Psoas muscle (tissue), 8 donors: ENCODE results near the gene ENPEP. TPM values are rescaled to one million over a fixed set of nuclear protein-coding genes. Genes with fewer than 3 reads are reported as not detected.

Experiments
- ATAC-seq, 4 donors: fragments of 200-7000 bp; cut with Tn5 transposase; one replicate each; pipeline ENCODE4 v1.9.1; 2020; ENCODE audit warnings: moderate library complexity in 3 of 4, mild to moderate bottlenecking in 2 of 4
- DNase-seq, 2 donors: peaks; one replicate each; pipeline ENCODE4 v3.0.0-alpha.2; 2020
- H3K27ac ChIP-seq: fragments of 200-600 bp; one replicate; pipeline ENCODE4 v1.8.0; 2022
- H3K27me3 ChIP-seq, 3 donors: fragments of 200-600 bp in 1 of 3; one replicate each; pipeline versions ENCODE4 v1.6.1 to v1.8.0; 2013 to 2022; ENCODE audit warnings: low read length in 2 of 3, mild to moderate bottlenecking in 2 of 3, moderate library complexity in 1 of 3; ENCODE audit not compliant: insufficient read depth in 3 of 3
- H3K36me3 ChIP-seq, 2 donors: fragments of 200-600 bp in 1 of 2; one replicate each; pipeline versions ENCODE4 v1.6.1 to v1.8.0; 2013 to 2022; ENCODE audit warnings: low read depth in 1 of 2, mild to moderate bottlenecking in 1 of 2, moderate library complexity in 1 of 2; ENCODE audit not compliant: insufficient read depth in 1 of 2
- H3K4me1 ChIP-seq: fragments of 200-600 bp; one replicate; pipeline ENCODE4 v1.8.0; 2022
- H3K4me3 ChIP-seq: fragments of 200-600 bp; one replicate; pipeline ENCODE4 v1.8.0; 2022; ENCODE audit warnings: mild to moderate bottlenecking
- H3K9me3 ChIP-seq: fragments of 200-600 bp; one replicate; pipeline ENCODE4 v1.8.0; 2022
- CTCF ChIP-seq: fragments of 200-600 bp; IDR thresholded peaks from one replicate; pipeline ENCODE4 v1.8.0; 2022; ENCODE audit warnings: antibody characterized with exemption
- WGBS, 3 donors: extraction: QIAGEN DNeasy Blood & Tissue Kit; methylation state at CpG; one replicate each; pipeline versions ENCODE4 v1.1.6 to v1.1.7; 2013; 5-methylcytosine and 5-hydroxymethylcytosine counted together
- intact Hi-C, 2 donors: fragments of 100-400 bp; cut with DNase I; formaldehyde crosslinking; loops; one replicate each; pipeline versions ENCODE4 v1.11.0 to v1.14.2; 2022
- polyA plus RNA-seq, 3 donors: library from polyadenylated mRNA; stranded (reverse); fragments of 200-250 nt; gene quantifications; one replicate each; pipeline ENCODE4 v1.2.3, GENCODE V29; 2013
- total RNA-seq, 4 donors: library from RNA; stranded (reverse); fragmentation: NEBNext Ultra II Directional in 2 of 4; extraction: Animal tissue kit (Norgen Biotek cat#: 25700) in 2 of 4; gene quantifications; one replicate each; pipeline versions ENCODE4 v1.2.1 to v1.2.4, GENCODE V29; 2021 to 2023
- donor health status: healthy with polysubstance abuse.
- donor health status: DM: no; HTN: no; CAD: no; lungs with moderate emphysema.
- donor health status: Bipolar disorder and iron deficiency.
- donor health status: healthy.
- donor health status: DM: yes; HTN: yes; CAD: no.
- donor health status: DM: no; HTN: no; CAD: no.
- donor health status: DM: no; HTN: no; CAD: no.
- donor health status: DM: yes; HTN: yes; CAD: no.

ENPEP gene
- total and polyA plus RNA-seq, 7 donors = 0.75 to 4.3 (median 1.4) TPM

DNA sequence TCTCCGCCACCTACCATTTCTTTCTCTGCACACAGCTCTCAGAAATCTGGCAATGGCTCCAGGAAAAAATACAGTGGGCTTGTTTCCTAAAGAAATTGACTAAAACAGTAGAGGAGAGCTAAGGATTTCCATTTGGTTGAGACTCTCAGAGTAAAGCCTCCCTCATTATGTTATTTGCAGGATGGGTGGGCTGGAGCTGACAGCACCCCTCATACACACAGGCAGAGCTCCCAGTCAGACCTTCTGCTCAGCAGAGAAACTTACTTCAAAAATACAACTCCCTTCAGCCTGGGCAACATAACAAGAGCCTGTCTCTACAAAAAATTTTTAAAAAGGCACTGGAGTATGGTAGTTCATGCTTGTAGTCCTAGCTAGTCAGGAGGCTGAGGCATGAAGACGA, 44.9 kb downstream of the ENPEP start:
- no peak for ATAC-seq
- no peaks in the 10 kb centered on the region for H3K27me3 ChIP-seq
- intact Hi-C loops = no loop called here
- H3K4me1 ChIP-seq = no peaks in the 10 kb centered on the region
- WGBS, 3 donors = 87 to 95% (median 93%) methylated on average over 2 of the region's 2 CpGs
- no peak overlapping the region for H3K4me3 ChIP-seq
- H3K36me3 ChIP-seq = no peaks in the 10 kb centered on the region
- no peak overlapping the region for H3K27ac ChIP-seq
- no peaks in the 10 kb centered on the region for H3K9me3 ChIP-seq
- no peak for DNase-seq
- TF ChIP-seq CTCF = no peak

DNA sequence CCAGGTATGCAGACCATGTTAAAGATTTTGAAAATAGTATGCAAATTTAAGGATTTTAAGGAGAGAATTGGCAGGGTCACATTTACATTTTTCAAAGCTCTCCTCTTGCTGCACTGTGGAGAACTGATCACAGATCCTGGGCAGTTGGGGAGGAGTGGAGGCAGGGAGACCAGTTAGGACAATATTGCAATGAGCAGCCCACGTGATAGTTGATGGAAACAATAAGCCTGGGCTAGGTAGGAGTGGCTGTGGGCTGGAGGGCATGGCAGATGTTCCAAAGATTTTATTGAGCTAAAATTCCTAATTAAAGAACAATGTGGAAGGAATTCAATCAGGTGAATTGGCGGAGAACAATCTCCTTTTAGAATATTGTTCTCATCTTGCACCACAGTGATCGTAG, 50.6 kb downstream of the ENPEP start:
- H3K36me3 ChIP-seq = no peaks in the 10 kb centered on the region
- H3K4me1 ChIP-seq = no peaks in the 10 kb centered on the region
- H3K9me3 ChIP-seq = no peaks in the 10 kb centered on the region
- 89 to 96% (median 96%) methylated on average over 3 of the region's 3 CpGs for WGBS, 3 donors
- no peak overlapping the region for H3K27ac ChIP-seq
- intact Hi-C loops = no loop called here
- ATAC-seq (no peak), DNase-seq (no peak)
- no peak overlapping the region for H3K4me3 ChIP-seq
- no peaks in the 10 kb centered on the region for H3K27me3 ChIP-seq
- TF ChIP-seq CTCF = no peak

DNA sequence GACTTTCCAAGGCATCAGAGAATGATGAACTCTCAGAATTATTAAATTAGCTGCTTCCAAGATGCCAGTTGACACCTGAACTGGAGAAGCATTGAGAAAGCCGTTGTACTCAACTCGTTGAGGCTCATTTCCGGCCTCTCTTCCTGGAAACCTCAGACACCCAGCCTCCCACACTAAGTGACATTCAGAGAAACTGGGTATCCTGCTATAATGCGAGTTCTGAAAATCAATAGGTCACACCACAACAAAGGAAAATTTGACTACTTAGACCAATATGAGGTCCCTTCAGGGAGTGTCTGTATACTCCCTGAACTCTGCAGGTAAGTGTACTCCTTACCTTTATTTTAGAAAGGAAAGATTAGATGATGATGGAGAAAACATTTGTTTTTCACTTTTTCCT, 51.2 kb downstream of the ENPEP start:
- ATAC-seq (no peak), DNase-seq (no peak)
- H3K27me3 ChIP-seq = no peaks in the 10 kb centered on the region
- no peak overlapping the region for H3K4me3 ChIP-seq
- H3K27ac ChIP-seq = no peak overlapping the region
- 72 to 82% (median 82%) methylated on average over 4 of the region's 4 CpGs for WGBS, 3 donors
- TF ChIP-seq CTCF = no peak
- intact Hi-C loops = no loop called here
- no peaks in the 10 kb centered on the region for H3K36me3 ChIP-seq
- no peaks in the 10 kb centered on the region for H3K9me3 ChIP-seq
- no peaks in the 10 kb centered on the region for H3K4me1 ChIP-seq

DNA sequence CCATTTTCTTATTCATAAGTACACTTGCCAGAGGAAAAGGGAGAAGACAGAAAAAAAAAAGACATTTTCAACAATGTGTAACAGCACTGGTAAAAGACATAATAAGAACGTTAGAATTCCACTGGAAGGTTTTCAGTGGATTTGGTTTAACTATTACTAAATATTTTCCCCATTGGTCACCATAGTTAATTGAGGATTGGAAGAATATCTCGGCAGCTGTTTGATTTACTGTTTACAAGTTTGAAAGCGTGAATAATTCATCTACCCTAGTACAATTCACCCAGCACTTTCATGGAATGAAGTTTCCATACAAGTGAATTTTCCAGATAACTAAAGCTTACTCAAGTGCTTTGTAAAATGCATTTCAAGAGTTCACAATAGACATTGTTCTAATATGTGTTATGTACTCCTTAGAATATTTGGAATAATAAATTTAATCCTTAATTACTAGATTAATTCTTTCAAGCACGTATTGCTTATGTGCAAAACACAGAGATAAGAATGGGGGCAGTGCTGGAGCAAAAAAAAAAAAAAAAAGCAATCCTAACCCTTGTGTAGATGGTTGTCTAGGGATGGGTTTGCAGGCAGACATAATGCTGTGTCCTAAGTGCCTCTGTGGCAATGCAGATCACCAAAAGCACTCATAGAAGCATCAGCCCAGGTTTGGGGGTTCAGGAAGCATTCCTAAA, 57.1 kb downstream of the ENPEP start:
- no peak for TF ChIP-seq CTCF
- peak overlapping the region; percentile 82 for H3K27ac ChIP-seq

GRCh38 chr4:110533590-110533910, 57.6 kb downstream of the ENPEP start:
- peak; percentile 50 to 70 (median 54) for ATAC-seq

More for the DNA sequence above, 57.1 kb downstream of the ENPEP start:
- ATAC-seq (peak; percentile 36 to 69 (median 62)), DNase-seq (no peak)
- 34 to 41% (median 41%) methylated on average over 4 of the region's 4 CpGs for WGBS, 3 donors
- intact Hi-C loops = no loop called here
- Histone ChIP-seq H3K4me1 (no peaks in the 10 kb centered on the region), H3K9me3 (peaks cover 3% of the 10 kb centered on the region), H3K36me3 (no peaks in the 10 kb centered on the region), H3K4me3 (peak overlapping the region; percentile 47), H3K27me3 (no peaks in the 10 kb centered on the region)

More at GRCh38 chr4:110533590-110533910, 57.6 kb downstream of the ENPEP start:
- no peaks in the 10 kb centered on the region for H3K36me3 ChIP-seq
- no peak for TF ChIP-seq CTCF
- WGBS, 3 donors = 13 to 22% (median 17%) methylated on average over 2 of the region's 2 CpGs
- no peaks in the 10 kb centered on the region for H3K27me3 ChIP-seq
- intact Hi-C loops = no loop called here
- no peaks in the 10 kb centered on the region for H3K4me1 ChIP-seq
- no peak for DNase-seq
- peak overlapping the region; percentile 82 for H3K27ac ChIP-seq
- peaks cover 3% of the 10 kb centered on the region for H3K9me3 ChIP-seq
- H3K4me3 ChIP-seq = peak overlapping the region; percentile 47
